ENCODE measurements around the gene TIMM23.
"Not testable (repeated sequence)": the region's sequence is repeated elsewhere in the genome, so short reads cannot be mapped to it uniquely, and the experiment has no call there.

The TIMM23 gene

DNA sequence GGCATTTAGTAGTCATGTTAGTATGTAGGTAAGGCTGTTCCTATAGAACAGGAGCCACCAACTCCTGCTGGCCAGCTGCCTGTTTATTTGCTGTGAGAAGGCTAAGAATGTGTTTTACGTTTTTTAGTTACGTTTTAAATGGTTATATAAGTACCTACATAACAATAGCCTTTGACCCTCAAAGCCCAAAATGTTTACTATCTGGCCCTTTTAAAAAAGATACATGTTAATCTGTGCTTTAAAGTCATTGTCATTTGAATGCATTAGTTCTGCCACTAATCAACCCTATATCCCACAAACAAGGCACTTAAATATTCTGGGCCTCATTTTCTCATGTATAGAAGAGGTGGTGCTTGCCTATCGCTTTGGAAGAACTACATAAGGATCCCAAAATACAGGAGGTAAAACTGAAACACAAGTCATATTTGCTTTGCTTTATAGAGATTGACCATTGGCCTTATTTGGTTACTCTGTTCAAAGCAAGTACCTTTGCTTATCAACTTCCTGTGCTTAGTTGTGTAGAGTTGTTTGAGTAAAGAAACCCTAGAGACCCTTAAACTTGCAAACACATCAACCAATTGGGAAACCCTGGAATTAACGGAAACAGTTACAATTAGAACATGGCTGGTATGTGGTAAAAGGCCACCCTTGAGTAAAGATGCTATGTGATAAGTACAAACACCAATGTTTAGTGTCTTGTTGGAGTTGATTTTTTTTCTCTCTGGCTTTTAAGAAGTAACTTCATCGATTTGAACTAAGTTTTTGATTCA lies 25.9 kb downstream of the TIMM23 start:
- TF ChIP-seq CTCF (IDR thresholded peaks at IDR 0.05), result no peak
- Histone ChIP-seq H3K36me3 (peaks cover 30% of the 10 kb centered on the region), H3K27ac (no peak overlapping the region), H3K4me3 (ENCODE audit: low read depth in 1 of 2, low read length in 1 of 2) (no peak overlapping the region), H3K4me1 (ENCODE audit: control insufficient read depth in 1 of 2, insufficient read depth in 1 of 2, low read depth in 1 of 2, low read length in 1 of 2) (no peaks in the 10 kb centered on the region), H3K9me3 (no peaks in the 10 kb centered on the region), H3K27me3 (no peaks in the 10 kb centered on the region)

- H3K36me3 ChIP-seq, result peaks cover 47% of the 10 kb centered on the region
- H3K27me3 ChIP-seq, result not testable (repeated sequence)
Measured at GRCh38 chr10:45999955-46000354, 27.7 kb downstream of the TIMM23 start.

DNA sequence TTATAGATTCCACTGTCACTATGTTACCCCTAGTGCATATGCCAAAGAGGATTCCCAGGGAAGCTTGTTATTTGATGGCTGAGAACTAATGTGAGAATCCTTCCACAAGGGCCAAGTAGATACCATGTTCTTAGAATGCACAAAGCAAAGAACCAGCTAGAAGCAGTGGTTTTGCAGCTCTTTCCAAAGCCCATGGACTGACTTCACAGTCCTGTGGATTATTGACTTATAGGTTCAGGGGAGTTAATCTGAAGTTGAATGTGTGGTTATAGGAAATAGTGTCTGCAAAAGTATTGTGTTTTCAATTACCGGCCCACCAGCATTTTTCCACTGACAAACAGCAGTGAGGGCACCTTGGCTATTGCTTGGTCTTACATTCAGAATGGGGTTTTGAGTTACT lies 28.2 kb downstream of the TIMM23 start:
- H3K27me3 ChIP-seq, result no peaks in the 10 kb centered on the region
- H3K4me1 ChIP-seq (ENCODE audit: control insufficient read depth in 1 of 2, insufficient read depth in 1 of 2, low read depth in 1 of 2, low read length in 1 of 2), result no peaks in the 10 kb centered on the region
- H3K9me3 ChIP-seq, result no peaks in the 10 kb centered on the region
- no peak overlapping the region for H3K4me3 ChIP-seq (ENCODE audit: low read depth in 1 of 2, low read length in 1 of 2)
- H3K27ac ChIP-seq, result no peak overlapping the region
- peaks cover 53% of the 10 kb centered on the region for H3K36me3 ChIP-seq
- no peak for TF ChIP-seq CTCF (IDR thresholded peaks at IDR 0.05)

More at GRCh38 chr10:45999955-46000354, 27.7 kb downstream of the TIMM23 start:
- not testable (repeated sequence) for H3K9me3 ChIP-seq; H3K4me3 ChIP-seq (ENCODE audit: low read depth in 1 of 2, low read length in 1 of 2); H3K4me1 ChIP-seq (ENCODE audit: control insufficient read depth in 1 of 2, insufficient read depth in 1 of 2, low read depth in 1 of 2, low read length in 1 of 2); H3K27ac ChIP-seq

GRCh38 chr10:46001187-46001756 lies 29.0 kb downstream of the TIMM23 start:
- no peaks in the 10 kb centered on the region for H3K9me3 ChIP-seq
- no peaks in the 10 kb centered on the region for H3K27me3 ChIP-seq
- peaks cover 61% of the 10 kb centered on the region for H3K36me3 ChIP-seq
- peak overlapping the region; percentile 25 for H3K27ac ChIP-seq
- TF ChIP-seq CTCF (IDR thresholded peaks at IDR 0.05), result no peak
- H3K4me1 ChIP-seq (ENCODE audit: control insufficient read depth in 1 of 2, insufficient read depth in 1 of 2, low read depth in 1 of 2, low read length in 1 of 2), result no peaks in the 10 kb centered on the region
- H3K4me3 ChIP-seq (ENCODE audit: low read depth in 1 of 2, low read length in 1 of 2), result no peak overlapping the region

DNA sequence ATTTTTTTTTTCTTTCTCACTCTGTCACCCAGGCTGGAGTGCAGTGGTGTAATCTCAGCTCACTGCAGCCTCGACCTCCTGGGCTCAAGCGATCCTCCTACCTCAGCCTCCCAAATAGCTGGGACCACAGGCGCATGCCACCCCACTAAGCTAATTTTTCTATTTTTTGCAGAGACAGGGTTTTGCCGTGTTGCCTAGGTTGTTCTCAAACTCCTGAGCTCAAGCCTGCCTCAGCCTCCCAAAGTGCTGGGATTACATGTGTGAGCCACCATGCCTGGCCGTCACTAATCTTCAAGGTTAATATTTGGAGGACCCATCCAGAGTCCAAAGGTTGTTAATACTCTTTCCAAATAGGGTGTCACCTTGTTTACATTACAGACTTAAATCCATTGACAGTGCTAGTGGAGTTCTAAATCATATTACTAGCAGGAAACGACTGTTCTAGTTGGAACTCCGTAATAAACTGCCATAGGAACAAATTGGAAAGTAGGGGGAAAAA lies 29.9 kb downstream of the TIMM23 start:
- not testable (repeated sequence) for H3K27ac ChIP-seq; H3K27me3 ChIP-seq; H3K9me3 ChIP-seq; H3K4me3 ChIP-seq (ENCODE audit: low read depth in 1 of 2, low read length in 1 of 2); H3K4me1 ChIP-seq (ENCODE audit: control insufficient read depth in 1 of 2, insufficient read depth in 1 of 2, low read depth in 1 of 2, low read length in 1 of 2)
- H3K36me3 ChIP-seq, result peaks cover 70% of the 10 kb centered on the region

GRCh38 chr10:46002916-46003693 lies 30.8 kb downstream of the TIMM23 start:
- Histone ChIP-seq H3K36me3 (peaks cover 79% of the 10 kb centered on the region), H3K27ac (peak overlapping the region; percentile 30), H3K4me1 (ENCODE audit: control insufficient read depth in 1 of 2, insufficient read depth in 1 of 2, low read depth in 1 of 2, low read length in 1 of 2) (peaks cover 5 to 6% of the 10 kb centered on the region in 2 experiments), H3K9me3 (no peaks in the 10 kb centered on the region), H3K27me3 (no peaks in the 10 kb centered on the region), H3K4me3 (ENCODE audit: low read depth in 1 of 2, low read length in 1 of 2) (no peak overlapping the region)
- TF ChIP-seq CTCF (IDR thresholded peaks at IDR 0.05), result no peak
